K562 (cell line): ENCODE results near the gene COX4I2. TPM values are rescaled to one million over a fixed set of nuclear protein-coding genes. Genes with fewer than 3 reads are reported as not detected.
A peak's percentile ranks its signal among the peaks of the same experiment; 100 is the strongest.

Experiments
- BCOR ChIP-seq: fragments of 450-650 bp; IDR thresholded peaks from 2 replicates; pipeline ENCODE4 v1.6.1; 2016
- ELK1 ChIP-seq: sonication (generic); formaldehyde crosslinking; IDR thresholded peaks from 2 replicates; pipeline ENCODE4 v1.8.1; 2022; ENCODE audit warnings: missing genetic modification reagents
- ETV5 ChIP-seq: sonication (generic); formaldehyde crosslinking; IDR thresholded peaks from 2 replicates; pipeline ENCODE4 v1.4.0; 2020; ENCODE audit warnings: low read depth, mild to moderate bottlenecking, missing genetic modification reagents
- EWSR1 ChIP-seq: fragments of 450-650 bp; IDR thresholded peaks from 2 replicates; pipeline ENCODE4 v1.6.1; 2018; ENCODE audit warnings: borderline replicate concordance, mild to moderate bottlenecking, low read depth, moderate library complexity; ENCODE audit not compliant: partially characterized antibody
- GATA2 ChIP-seq: sonication (generic); formaldehyde crosslinking; IDR thresholded peaks from 2 replicates; pipeline ENCODE4 v1.4.0; 2020; ENCODE audit warnings: mild to moderate bottlenecking, missing genetic modification reagents
- HDAC6 ChIP-seq: IDR thresholded peaks from 2 replicates; pipeline ENCODE4 v1.6.1; 2012; ENCODE audit warnings: low read depth, mild to moderate bottlenecking, control low read depth, inconsistent platforms, low read length, moderate library complexity
- HOXB6 ChIP-seq: fragments of 250-450 bp; sonication (Bioruptor Pico); IDR thresholded peaks from 2 replicates; pipeline ENCODE4 v1.5.1; 2022; ENCODE audit warnings: mild to moderate bottlenecking, borderline replicate concordance
- MED1 ChIP-seq: sonication (generic); formaldehyde crosslinking; IDR thresholded peaks from 2 replicates; pipeline ENCODE4 v1.8.1; 2023; ENCODE audit warnings: missing genetic modification reagents, borderline replicate concordance
- PREB ChIP-seq: sonication (generic); formaldehyde crosslinking; IDR thresholded peaks from 2 replicates; pipeline ENCODE4 v1.8.1; 2023; ENCODE audit warnings: mild to moderate bottlenecking, missing genetic modification reagents
- RBBP5 ChIP-seq: fragments of 200-600 bp; sonication (generic); IDR thresholded peaks from 2 replicates; pipeline ENCODE4 v1.6.1; 2012; ENCODE audit warnings: borderline replicate concordance, mild to moderate bottlenecking, low read length, control low read depth, inconsistent platforms; ENCODE audit not compliant: insufficient read depth, poor library complexity, severe bottlenecking
- RBM22 ChIP-seq: fragments of 200-400 bp; formaldehyde crosslinking; IDR thresholded peaks from 2 replicates; pipeline ENCODE4 v1.6.1; 2018; ENCODE audit warnings: low read length, low read depth; ENCODE audit not compliant: poor library complexity, severe bottlenecking
- SMAD4 ChIP-seq: fragments of 250-450 bp; sonication (Bioruptor Pico); conservative IDR thresholded peaks from 2 replicates; pipeline ENCODE4 v1.8.0; 2021; ENCODE audit warnings: inconsistent platforms, mild to moderate bottlenecking, moderate library complexity
- TCF7L2 ChIP-seq: fragments of 150-350 bp; IDR thresholded peaks from 2 replicates; pipeline ENCODE4 v1.6.1; 2016; ENCODE audit warnings: low read depth, mild to moderate bottlenecking, low read length, moderate library complexity
- U2AF1 ChIP-seq: fragments of 200-400 bp; formaldehyde crosslinking; optimal IDR thresholded peaks from 2 replicates; pipeline ENCODE3; 2017; ENCODE audit warnings: mild to moderate bottlenecking, low read depth, low read length, moderate library complexity
- ZBTB8A ChIP-seq: fragments of 450-650 bp; IDR thresholded peaks from 2 replicates; pipeline ENCODE4 v1.6.1; 2018; ENCODE audit warnings: mild to moderate bottlenecking, moderate library complexity; ENCODE audit not compliant: partially characterized antibody
- ZNF184 ChIP-seq: sonication (generic); formaldehyde crosslinking; IDR thresholded peaks from 2 replicates; pipeline ENCODE4 v1.5.0; 2020; ENCODE audit warnings: missing genetic modification reagents
- ZNF347 ChIP-seq: fragments of 450-650 bp; formaldehyde crosslinking; IDR thresholded peaks from 2 replicates; pipeline ENCODE4 v1.4.0; 2020; ENCODE audit warnings: low read depth, mild to moderate bottlenecking, moderate library complexity
- ZNF408 ChIP-seq: fragments of 250-450 bp; sonication (Bioruptor Pico); IDR thresholded peaks from 2 replicates; pipeline ENCODE4 v1.4.0; 2020; ENCODE audit warnings: low read depth, mild to moderate bottlenecking, moderate library complexity
- ZNF561 ChIP-seq: fragments of 450-650 bp; formaldehyde crosslinking; conservative IDR thresholded peaks from 2 replicates; pipeline ENCODE4 v1.4.0; 2020; ENCODE audit warnings: mild to moderate bottlenecking, moderate library complexity
- ZZZ3 ChIP-seq: fragments of 450-650 bp; IDR thresholded peaks from 2 replicates; pipeline ENCODE4 v1.6.1; 2016; ENCODE audit warnings: antibody characterized with exemption, mild to moderate bottlenecking, moderate library complexity
- polyA plus RNA-seq, 8 experiments: library from polyadenylated mRNA; depleted of rRNA in 4 of 8; stranded (reverse) in 5 of 8; unstranded in 3 of 8; fragments of >200 nt; fragmentation: Nextera tagmentation in 2 of 8; fragmentation: Illumina TruSeq in 1 of 8; extraction: Ambion mirVana in 2 of 8; extraction: Trizol in 1 of 8; gene quantifications; 2 replicates each; pipeline versions ENCODE4 v1.2.1 to v1.2.3, GENCODE V29; 2011 to 2014; ENCODE audit warnings: inconsistent platforms in 1 of 8, missing spikeins in 1 of 8
- total RNA-seq, 7 experiments: library from RNA; depleted of rRNA in 6 of 7; stranded (reverse); fragments of >200 nt in 6 of 7; fragmentation: Illumina TruSeq in 2 of 7; extraction: Trizol in 2 of 7; gene quantifications; 2 replicates each; pipeline versions ENCODE4 v1.2.1 to v1.2.3, GENCODE V29; 2011 to 2021; ENCODE audit warnings: low replicate concordance in 1 of 7
- TF ChIP-seq, protein P1 (sequence below): fragments of 450-650 bp; IDR thresholded peaks from 2 replicates; pipeline ENCODE4 v1.7.0; 2016; ENCODE audit warnings: borderline replicate concordance
- TF ChIP-seq, protein P2 (sequence below): fragments of 450-650 bp; IDR thresholded peaks from 2 replicates; pipeline ENCODE4 v1.6.1; 2016

Gene COX4I2
- total and polyA plus RNA-seq, 9 of the 15 experiments (the other 6 are each of a cell fraction or from before 2014, with no cell fraction given), result not detected

GRCh38 chr20:31603822-31604566 lies 33.7 kb upstream of the COX4I2 start (continued):
- TF ChIP-seq GATA2 (no peak), HOXB6 (no peak), ZNF347 (CRISPR knock-in tag) (no peak), ZNF561 (CRISPR knock-in tag) (no peak), ELK1 (CRISPR knock-in tag) (no peak), BCOR (peak; percentile 82; the same call in 1 of the 2 replicates), U2AF1 (no peak), EWSR1 (no peak), HDAC6 (no peak), PREB (CRISPR knock-in tag) (no peak; the same call in 1 of the 2 replicates), SMAD4 (CRISPR knock-in tag) (peak; percentile 99), ETV5 (no peak; the same call in 1 of the 2 replicates), ZNF184 (CRISPR knock-in tag) (no peak), ZBTB8A (no peak), MED1 (no peak), RBBP5 (peak; percentile 37), ZNF408 (CRISPR knock-in tag) (no peak), ZZZ3 (no peak), RBM22 (peak; percentile 59), TCF7L2 (no peak)
- TF ChIP-seq, protein P1, sequence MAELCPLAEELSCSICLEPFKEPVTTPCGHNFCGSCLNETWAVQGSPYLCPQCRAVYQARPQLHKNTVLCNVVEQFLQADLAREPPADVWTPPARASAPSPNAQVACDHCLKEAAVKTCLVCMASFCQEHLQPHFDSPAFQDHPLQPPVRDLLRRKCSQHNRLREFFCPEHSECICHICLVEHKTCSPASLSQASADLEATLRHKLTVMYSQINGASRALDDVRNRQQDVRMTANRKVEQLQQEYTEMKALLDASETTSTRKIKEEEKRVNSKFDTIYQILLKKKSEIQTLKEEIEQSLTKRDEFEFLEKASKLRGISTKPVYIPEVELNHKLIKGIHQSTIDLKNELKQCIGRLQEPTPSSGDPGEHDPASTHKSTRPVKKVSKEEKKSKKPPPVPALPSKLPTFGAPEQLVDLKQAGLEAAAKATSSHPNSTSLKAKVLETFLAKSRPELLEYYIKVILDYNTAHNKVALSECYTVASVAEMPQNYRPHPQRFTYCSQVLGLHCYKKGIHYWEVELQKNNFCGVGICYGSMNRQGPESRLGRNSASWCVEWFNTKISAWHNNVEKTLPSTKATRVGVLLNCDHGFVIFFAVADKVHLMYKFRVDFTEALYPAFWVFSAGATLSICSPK, result no peak
- TF ChIP-seq, protein P2, sequence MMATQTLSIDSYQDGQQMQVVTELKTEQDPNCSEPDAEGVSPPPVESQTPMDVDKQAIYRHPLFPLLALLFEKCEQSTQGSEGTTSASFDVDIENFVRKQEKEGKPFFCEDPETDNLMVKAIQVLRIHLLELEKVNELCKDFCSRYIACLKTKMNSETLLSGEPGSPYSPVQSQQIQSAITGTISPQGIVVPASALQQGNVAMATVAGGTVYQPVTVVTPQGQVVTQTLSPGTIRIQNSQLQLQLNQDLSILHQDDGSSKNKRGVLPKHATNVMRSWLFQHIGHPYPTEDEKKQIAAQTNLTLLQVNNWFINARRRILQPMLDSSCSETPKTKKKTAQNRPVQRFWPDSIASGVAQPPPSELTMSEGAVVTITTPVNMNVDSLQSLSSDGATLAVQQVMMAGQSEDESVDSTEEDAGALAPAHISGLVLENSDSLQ, result peak; percentile 92
